EL (cell line): ENCODE results near the gene COQ9.
A peak's percentile ranks its signal among the peaks of the same experiment; 100 is the strongest.
"Not testable (repeated sequence)": the region's sequence is repeated elsewhere in the genome, so short reads cannot be mapped to it uniquely, and the experiment has no call there.

Source experiments
- DNase-seq: peaks from one replicate; pipeline ENCODE4 v3.0.0-alpha.2; 2016

Gene COQ9

DNA sequence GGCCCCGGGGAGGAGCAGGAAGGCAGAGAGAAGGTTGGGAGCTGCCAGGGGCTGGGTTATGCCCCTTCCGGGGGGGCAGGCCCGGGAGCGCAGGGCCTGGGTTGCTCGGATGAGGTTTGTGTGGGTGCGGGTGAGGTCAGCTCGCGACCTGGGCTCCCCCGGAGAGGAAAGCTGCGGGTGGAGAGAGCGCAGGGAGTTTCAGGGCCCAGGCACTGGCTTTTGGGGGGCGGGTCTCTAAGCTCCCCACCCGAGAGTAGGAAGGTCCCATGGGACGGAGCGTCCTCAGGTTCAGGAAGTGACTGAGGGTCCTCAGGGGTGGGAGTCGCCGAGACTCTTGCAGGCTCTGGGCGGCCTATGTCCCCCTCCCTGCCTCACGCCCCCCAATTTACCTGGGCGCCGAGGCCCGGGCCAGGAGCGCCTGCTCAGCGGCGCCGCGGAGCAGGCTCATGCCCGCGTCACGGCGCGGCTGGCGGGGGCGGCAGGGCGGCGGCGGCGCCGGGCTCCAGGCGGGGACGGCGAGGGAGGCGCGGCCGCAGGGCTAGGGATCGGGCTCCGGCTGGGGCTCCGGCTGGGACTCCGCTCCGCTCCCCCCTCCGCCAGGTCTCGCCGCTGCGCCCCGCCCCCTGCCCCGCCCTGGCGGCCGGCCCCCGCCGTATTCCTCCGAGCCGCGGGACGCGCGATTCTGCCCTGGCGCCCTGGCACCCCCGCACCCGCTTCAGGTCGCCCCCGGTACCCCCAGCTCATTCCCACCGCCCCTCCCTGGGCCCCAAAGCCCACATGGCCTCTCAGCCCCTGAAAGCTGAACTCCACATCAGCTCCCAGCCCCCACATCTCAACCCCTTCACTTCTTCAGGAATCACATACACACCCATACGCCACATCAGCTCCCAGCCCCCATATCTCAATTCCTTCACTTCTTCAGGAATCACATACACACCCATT is 38.9 kb downstream of the COQ9 start, which contains the start of gene DOK4:
DOK4 (minus strand) TSS at position 578 of the 942 bp plus-strand sequence. CDS start 6,986 bp downstream, outside the sequence.
- peak; percentile 78 for DNase-seq

DNA sequence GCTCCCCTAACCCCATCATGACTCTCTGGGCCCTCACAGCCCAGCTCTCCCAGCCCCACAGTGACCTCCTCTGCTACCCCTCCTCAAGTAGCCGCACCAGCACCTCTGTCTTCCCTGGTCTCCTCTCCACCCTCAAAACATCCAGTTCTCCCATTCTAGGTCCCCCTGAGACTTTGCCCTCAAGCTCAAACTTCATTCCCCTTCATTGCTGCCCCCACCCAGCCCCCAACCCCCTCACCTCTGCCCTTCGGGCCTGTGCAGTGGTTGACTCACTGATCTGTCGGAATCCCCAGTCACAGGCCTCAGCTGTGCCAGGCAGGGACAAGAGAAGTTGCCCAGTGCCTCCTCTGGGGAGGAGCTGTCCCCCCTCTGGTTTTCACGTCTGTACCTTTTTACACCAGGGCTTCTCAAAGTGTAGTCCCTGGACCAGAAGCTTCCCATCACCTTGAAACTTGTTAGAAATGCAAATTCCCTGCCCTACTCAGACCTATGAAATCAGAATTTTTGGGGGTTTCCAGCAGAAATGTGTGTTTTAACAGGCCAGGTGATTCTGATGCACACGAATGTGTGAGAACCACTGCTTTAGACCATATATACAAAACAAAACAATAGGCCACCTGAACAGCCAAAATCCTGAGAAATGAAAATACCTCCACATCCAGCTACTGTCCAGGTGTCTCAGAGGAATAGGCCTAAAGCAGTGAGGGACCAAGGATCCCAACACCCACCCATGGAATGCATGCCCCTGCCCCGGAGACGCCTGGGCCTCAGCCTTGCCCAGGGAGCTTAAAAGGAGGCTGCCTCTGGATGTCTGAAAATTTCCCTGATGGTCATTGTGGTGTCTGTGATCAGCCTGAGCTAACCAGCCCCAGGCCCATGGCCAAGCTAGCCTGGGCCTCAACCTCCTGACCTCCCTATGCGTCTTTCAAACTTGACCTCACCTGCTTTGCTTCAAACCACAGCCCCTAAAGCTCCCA is 39.9 kb downstream of the COQ9 start:
- DNase-seq, result no peak

DNA sequence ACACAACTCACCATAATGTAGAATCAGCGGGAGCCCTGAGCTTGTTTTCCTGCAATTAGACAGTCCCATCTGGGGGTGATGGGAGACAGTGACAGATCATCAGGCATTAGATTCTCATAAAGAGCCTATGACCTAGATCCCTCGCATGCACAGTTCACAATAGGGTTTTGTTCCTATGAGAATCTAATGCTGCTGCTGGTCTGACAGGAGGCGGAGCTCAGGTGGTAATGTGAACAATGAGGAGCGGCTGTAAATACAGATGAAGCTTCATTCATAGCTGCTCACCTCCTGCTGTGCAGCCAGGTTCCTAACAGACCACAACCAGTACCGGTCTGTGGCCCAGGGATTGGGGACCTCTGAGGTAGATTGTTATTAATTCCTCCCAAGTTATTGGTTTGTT is 42.0 kb downstream of the COQ9 start:
- no peak for DNase-seq

DNA sequence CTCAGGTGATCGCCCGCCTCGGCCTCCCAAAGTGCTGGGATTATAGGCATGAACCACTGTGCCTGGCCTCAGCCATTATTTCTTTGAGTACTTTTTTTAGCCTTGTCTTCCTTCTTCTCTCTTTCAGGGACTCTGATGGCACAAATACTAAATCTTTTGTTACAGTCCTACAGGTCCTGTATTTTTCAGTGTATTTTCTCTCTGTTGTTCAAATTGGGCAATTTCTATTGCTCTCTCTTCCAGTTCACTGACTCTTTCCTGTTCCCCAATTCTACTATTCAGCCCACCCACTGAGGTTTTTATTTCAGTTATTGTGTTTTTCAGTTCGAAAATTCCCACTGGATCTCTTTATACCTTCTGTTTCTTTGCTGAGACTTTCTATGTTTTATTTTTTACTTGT is 46.5 kb downstream of the COQ9 start:
- DNase-seq, result no peak

DNA sequence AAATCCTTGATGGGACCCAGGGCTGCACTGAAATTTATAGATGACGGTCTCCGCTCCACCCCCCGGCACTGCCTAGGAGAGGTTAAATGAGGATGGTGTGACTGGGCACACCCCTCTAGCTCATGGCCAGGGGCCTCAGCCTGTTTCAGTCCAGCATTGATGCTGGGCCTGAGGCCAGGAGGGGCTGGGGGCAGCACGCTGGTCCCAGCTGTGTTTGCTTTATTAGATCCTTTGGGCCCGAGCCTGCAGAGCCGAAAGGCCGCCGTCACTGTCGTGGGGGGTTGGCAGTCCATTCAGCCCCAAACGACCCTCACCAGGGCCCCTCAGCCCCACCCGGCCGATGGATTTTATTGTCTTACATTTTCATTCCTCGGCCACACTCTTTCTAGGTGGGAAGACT is 49.8 kb downstream of the COQ9 start:
- DNase-seq, result no peak

DNA sequence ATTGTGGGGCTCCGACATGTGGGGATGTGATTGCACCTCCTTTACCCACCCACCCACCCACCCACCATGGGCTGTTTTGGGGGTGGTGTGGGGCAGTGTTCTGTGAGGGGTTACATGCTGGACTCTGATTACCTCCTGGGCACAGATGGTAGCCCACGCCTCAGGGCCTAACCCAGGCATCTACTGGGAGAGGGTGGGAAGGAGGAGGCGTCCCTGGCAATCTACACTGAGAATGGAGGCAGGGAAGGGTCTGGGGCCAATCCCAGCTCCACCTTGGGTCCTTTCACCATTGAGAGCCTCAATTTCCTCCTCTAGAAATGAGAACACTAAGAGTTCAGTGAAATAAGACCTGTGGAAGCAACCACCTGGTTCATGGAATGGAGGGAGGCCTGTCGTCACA is 50.8 kb downstream of the COQ9 start:
- no peak for DNase-seq

DNA sequence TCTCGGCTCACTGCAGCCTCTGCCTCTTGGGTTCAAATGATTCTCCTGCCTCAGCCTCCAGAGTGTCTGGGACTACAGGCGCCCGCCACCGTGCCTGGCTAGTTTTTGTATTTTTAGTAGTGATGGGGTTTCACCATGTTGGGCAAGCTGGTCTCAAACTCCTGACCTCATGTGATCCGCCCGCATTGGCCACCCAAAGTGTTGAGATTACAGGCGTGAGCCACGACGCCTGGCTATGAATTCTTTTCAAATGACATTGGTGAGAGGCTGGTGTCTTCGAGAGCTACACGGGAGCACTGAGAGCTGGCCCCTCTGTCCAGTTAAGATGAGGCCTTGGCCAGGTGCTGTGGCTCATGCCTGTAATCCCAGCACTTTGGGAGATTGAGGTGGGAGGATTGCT is 52.7 kb downstream of the COQ9 start:
- not testable (repeated sequence) for DNase-seq

DNA sequence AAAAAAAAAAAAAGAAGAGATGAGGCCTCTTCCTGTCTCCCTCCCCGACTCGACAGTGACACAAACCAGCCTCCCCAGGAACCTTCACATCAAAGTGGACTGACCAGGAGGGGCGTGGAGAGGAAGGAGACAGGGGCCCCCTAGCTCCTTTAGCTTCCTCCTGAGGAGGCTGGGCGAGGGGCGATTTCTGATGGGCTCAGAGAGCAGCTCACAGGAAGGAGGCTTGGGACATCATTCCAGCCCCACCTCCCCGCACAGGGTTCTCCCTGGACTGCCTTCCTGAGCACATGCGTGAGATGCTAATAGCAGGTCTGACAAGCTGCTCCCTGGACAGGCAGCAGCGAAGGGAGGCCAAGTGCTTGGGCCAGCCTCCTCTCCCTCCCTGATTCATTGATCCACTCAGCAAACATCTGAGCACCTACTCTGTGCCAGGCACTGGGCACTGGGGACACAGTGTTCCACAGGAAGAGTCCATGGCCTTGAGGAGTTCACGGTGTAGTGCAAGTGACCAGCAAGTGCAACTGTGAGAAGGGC is 53.4 kb downstream of the COQ9 start:
- no peak for DNase-seq

DNA sequence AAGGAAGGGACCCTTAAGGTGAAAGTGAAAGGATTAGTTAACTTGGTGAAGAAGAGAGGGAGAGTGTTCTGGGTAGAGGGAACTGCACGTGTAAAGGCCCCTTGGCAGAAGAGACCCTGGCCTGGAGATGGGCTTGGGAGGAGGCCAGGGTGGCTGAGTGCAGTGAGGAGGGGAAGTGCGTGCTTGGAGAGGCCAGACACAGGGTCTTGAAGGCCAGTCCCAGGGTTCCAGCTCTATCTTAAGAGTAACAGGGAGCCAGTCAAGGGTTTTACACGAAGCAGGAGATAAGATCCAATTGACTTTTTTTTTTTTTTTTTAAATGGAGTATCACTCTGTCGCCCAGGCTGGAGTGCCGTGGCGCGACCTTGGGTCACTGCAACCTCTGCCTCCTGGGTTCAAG is 54.2 kb downstream of the COQ9 start:
- DNase-seq, result no peak

DNA sequence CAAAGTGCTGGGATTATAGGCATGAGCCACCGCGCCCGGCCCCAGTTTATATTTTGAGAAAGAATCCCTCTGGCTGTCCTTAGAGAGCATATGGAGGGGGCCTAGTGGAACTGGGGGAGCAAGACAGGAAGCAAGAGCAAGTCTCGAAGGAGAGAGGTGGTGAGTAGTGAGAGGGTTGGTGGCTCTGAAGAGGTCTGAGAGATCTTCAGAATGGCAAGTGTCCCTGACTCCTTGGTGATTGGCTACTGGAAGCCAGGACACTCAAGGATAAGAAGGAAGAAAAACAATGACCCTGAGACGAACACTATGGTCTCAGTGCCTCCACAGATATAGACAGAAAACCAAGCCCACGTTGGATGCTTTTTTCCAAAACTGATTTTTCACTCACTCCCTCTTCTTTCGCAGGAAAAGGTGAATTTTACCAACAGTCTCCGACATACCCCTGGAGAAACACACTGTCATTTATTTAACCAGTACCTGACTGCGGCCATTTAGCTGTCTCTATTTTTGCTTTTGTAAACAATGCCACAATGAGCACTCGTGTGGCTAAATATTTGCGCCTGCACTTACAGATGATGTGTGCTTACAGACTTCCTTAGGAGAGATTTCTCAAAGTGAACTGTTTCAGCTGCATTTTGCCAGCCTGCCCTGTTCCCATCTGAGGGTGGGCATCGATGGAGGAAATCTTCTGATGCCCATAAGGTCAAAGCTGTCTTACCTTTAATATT is 54.9 kb downstream of the COQ9 start:
- no peak for DNase-seq

DNA sequence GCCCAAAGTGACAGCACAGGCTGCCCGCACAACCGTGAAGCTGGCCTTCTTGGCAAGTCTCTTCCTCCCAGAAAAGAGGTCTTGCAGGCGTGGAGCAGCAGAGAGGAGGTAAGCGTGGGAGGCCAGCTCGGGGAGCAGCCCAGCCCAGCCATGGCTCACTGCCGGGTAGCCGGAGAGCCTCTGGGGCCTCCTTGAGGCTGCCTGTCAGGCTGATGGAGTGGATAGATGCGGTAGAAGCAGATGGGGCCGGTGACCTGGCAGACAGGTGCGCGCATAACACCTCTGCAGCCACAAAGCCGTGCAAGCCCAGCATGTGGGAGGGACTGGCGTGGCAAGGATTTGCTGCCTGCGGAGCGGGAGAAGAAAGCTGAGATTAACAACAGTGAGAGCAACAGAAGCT is 56.1 kb downstream of the COQ9 start:
- DNase-seq, result no peak

DNA sequence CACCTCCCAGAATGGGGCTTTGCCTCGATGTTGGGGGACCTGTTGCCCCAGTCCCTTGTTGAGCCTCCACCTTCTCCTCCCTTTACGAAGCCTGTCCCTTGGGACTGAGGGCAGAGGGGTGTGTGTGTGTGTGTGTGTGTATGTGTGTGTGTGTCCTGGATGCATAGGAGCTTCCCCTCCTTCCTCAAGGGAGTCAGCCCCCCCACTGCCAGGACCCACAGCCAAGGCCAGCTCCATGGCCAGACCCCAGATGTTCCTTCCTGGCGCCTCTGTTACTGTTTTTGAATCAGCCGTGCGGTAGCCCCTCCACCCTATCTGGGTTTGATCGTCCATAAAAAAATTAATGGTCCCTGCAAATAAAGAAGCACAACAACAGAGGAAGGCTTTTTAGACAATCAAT is 56.7 kb downstream of the COQ9 start:
- no peak for DNase-seq

DNA sequence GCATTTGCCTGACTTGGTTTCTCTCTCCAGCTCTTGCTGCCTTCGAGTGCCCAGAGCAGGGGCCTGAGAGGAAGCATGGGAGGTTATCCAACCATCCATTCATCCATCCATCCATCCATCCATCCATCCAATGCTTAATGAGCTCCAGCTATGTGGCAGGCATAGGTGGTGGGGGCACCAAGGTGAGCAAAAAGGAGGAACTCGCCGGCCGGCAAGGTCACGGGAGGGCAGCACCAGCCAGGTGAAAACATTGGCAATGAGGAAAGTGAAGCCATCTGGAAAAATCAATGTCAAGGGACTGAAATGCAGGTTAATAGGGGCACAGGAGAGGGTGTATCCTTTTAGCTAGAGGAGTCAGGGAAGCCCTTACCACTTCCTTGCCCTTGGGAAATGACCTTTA is 57.2 kb downstream of the COQ9 start:
- no peak for DNase-seq

DNA sequence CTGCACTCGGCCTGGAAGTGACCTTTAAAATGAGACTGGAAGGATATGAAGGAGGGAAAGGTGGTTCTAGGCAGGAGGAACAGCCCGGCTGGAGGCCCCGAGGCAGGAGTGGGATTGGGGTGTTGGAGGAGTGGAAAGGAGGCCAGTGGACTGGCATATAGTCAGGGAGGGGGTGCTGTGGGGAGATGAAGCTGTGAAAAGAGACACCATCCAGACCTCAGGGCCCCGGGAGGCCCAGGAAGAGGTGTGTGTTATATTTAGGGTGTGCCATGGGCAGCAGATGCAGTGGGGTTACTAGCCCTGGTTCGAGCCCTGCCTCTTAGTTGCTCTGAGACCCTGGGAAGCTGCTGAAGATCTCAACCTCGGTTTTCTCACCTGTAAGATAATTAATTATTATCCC is 57.9 kb downstream of the COQ9 start:
- no peak for DNase-seq

DNA sequence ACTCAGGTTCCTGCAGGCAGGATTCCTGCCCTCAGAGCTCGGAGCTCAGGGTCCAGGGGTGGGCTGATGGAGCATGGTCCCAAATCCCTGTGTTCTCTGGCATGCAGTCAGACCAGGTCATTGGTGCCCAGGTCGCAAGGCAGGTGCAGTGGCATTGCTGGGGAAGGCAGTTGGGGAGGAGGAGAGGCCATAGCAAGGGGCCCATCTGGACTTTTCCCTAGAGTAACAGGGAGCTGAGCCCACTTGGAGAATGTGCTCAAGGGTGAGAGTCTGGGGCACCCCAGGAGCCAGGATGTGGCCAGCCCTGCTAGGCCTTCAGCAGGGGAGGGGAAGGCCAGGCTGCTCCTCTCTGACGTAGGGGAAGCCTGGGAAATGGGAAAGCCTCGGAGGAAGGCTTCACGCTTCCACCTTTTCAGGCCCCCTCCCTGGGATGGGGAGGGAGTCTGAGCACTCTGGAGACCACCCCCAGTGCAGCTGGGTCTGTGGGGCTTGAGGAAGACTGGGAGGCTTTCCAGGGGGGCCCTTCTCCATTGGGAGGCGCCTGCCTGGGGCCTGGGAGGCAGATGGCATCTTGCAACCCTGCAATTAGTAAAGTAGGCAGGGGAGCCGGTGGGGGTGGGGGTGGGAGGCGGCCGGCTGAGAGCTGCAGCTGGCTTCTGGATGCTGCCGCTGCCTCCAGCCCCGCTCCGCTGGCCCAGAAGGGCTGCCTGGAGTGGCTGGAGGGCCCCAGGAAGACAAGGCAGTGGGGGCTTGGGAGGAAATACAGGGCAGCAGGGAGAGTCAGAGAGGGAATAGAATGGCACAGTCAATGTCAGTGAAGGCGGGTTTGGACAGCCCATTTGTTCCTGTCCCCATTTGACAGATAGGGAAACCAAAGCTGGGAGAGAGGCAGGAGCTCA is 60.1 kb downstream of the COQ9 start:
- no peak for DNase-seq

DNA sequence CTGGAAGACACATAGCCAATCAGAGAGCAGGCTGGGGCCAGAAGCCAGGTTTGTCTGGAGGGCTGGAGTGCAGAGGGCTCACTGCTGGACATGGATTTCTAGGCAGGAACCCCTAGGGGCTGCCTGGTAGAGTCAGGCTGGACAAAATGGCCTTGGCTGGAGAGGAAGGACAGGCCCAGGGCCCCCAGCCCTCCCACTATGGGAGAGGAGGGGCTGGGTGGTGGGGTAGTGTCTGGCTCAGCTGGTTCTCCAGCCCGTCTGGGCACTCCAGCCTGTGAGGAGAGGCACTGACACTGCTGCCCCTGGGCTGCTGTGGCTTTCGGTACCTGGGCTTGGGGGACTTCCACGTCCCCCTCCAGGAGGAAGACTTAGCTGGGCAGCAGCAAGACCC is 60.8 kb downstream of the COQ9 start:
- DNase-seq, result no peak

DNA sequence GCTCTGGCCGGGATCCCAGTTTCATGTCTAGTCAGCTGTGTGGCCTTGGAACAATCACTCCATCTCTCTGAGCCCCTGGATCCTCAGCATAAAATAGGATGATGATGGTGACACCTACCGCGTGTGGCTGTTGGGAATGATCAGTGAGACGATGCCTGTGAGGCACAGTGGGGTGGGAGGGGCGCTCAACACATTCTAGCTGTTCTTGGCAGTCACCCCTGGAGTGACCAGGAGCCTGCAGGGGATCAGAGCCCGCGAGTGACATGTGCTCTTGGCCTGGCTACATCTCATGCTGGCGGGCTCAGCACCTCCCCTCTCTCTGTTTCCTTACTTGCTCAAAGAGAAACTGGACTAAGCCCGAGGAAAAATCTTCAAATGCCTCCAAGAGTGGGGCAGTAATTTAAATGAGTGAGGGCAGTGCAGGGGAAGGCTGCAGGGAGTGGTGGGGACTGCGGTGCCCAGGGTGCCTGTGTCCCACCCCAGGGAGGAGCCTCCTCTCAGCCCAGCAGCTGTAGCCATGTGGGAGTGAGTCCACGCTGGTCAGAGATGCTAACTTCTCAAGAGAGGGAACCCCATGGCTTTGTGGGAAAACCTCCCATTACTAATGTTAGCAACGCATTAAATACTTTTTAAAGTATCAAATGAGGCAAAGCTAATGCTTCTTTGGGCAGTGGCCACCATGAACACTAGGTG is 62.1 kb downstream of the COQ9 start:
- no peak for DNase-seq

DNA sequence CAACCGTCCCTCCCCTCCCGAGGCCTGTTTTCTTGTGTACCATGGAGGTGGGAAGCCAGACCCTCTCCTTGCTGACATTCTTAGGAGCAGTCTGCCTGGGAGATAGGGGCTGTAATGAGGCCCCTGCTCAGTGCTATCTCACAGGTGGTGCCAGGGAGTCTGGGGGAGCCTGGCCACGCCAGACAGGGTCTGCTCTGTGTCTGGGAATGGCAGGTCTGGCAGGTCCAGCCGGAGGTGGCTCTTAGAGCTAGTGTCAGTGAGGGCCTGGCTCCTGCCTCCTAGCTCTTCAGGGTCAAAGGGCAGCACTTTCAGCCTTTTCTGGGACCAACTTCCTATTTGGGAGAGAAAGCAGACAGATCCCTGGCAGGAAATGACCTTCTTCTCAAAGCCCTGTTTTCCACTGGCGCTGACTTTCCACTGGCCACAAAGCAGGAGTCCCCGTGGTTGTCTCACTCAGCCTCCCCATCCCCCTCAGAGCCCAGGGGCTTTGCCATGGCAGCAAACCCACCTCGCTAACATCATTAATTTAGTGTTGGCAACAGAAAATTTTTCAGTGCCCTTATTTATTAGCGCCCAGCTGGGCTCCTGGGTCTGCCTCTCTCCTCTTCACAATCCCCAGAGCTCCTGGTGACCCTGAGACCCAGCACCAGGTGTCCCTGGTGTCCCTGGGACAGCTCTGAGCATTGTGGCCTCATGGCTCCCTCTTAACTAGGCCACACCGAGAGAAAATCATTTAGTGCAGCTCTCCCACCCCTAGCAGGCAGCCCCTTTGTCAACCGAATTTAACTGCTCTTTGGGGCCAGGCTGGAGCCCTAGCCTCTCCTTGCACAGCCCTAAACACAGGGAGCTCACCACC is 63.0 kb downstream of the COQ9 start:
- no peak for DNase-seq
